Endodermal cell (in vitro differentiated cells): ENCODE results near the gene CHD2. TPM values are rescaled to one million over a fixed set of nuclear protein-coding genes. Genes with fewer than 3 reads are reported as not detected.
A peak's percentile ranks its signal among the peaks of the same experiment; 100 is the strongest.

Source experiments
- DNase-seq: peaks from one replicate; pipeline ENCODE4 v3.0.0-alpha.2; 2017
- H3K27ac ChIP-seq: 2 replicates; pipeline ENCODE4 v1.5.1; 2013; ENCODE audit warnings: mild to moderate bottlenecking, low read depth, low read length, moderate library complexity
- H3K27me3 ChIP-seq: 2 replicates; pipeline ENCODE4 v1.6.1; 2013; ENCODE audit warnings: mild to moderate bottlenecking, low read length, moderate library complexity; ENCODE audit not compliant: insufficient read depth, control insufficient read depth, poor library complexity, severe bottlenecking
- H3K36me3 ChIP-seq: 2 replicates; pipeline ENCODE4 v1.7.0; 2013; ENCODE audit warnings: mild to moderate bottlenecking, low read length, moderate library complexity; ENCODE audit not compliant: control insufficient read depth, insufficient read depth
- H3K4me1 ChIP-seq: one replicate; pipeline ENCODE4 v1.7.0; 2013; ENCODE audit warnings: low read length; ENCODE audit not compliant: control insufficient read depth, insufficient read depth
- H3K4me3 ChIP-seq: 2 replicates; pipeline ENCODE4 v1.5.1; 2013; ENCODE audit warnings: mild to moderate bottlenecking, low read length, moderate library complexity
- H3K9ac ChIP-seq: 2 replicates; pipeline ENCODE4 v1.6.1; 2013; ENCODE audit warnings: mild to moderate bottlenecking, low read length, moderate library complexity; ENCODE audit not compliant: poor library complexity, severe bottlenecking; ENCODE audit errors: extremely low read depth
- H3K9me3 ChIP-seq: 2 replicates; pipeline ENCODE4 v1.6.1; 2013; ENCODE audit warnings: mild to moderate bottlenecking, low read length, moderate library complexity; ENCODE audit not compliant: control insufficient read depth
- H3K27ac Mint-ChIP-seq: 2 replicates; pipeline ENCODE4 v1.8.0; 2020; ENCODE audit warnings: mixed read lengths
- H3K27me3 Mint-ChIP-seq: 2 replicates; pipeline ENCODE4 v1.8.0; 2021; ENCODE audit warnings: mild to moderate bottlenecking, mixed read lengths; ENCODE audit not compliant: insufficient read depth
- H3K36me3 Mint-ChIP-seq: 2 replicates; pipeline ENCODE4 v1.8.0; 2020; ENCODE audit warnings: low read depth, mixed read lengths
- H3K4me1 Mint-ChIP-seq: 2 replicates; pipeline ENCODE4 v1.8.0; 2020; ENCODE audit warnings: mixed read lengths
- H3K4me3 Mint-ChIP-seq: 2 replicates; pipeline ENCODE4 v1.8.0; 2020; ENCODE audit warnings: mild to moderate bottlenecking, moderate library complexity, mixed read lengths
- H3K9me3 Mint-ChIP-seq: 2 replicates; pipeline ENCODE4 v1.8.0; 2020; ENCODE audit warnings: mild to moderate bottlenecking, mixed read lengths
- WGBS, 2 experiments: methylation state at CpG; one replicate each; pipeline versions ENCODE4 v1.1.5 to v1.1.7; 2013; ENCODE audit warnings: missing lambda C conversion rate in 2 of 2, mixed read lengths in 1 of 2; ENCODE audit not compliant: insufficient coverage in 1 of 2, insufficient read length in 1 of 2; 5-methylcytosine and 5-hydroxymethylcytosine counted together
- total RNA-seq, 2 donors: library from RNA; stranded (reverse); fragmentation: NEBNext Ultra II Directional in 1 of 2; extraction: Animal tissue kit (Norgen Biotek cat#: 25700) in 1 of 2; gene quantifications; 2 replicates in 1 of 2; 3 replicates in 1 of 2; pipeline ENCODE4 v1.2.1, GENCODE V29; 2021
- TF ChIP-seq, protein P1 (sequence below): fragments of 200-600 bp; sonication (generic); conservative IDR thresholded peaks from 2 replicates; pipeline ENCODE4 v1.5.0; 2021; ENCODE audit warnings: antibody characterized with exemption, mild to moderate bottlenecking

CHD2 gene
- total RNA-seq, 2 donors from 2014 or later: 116 to 127 TPM

DNA sequence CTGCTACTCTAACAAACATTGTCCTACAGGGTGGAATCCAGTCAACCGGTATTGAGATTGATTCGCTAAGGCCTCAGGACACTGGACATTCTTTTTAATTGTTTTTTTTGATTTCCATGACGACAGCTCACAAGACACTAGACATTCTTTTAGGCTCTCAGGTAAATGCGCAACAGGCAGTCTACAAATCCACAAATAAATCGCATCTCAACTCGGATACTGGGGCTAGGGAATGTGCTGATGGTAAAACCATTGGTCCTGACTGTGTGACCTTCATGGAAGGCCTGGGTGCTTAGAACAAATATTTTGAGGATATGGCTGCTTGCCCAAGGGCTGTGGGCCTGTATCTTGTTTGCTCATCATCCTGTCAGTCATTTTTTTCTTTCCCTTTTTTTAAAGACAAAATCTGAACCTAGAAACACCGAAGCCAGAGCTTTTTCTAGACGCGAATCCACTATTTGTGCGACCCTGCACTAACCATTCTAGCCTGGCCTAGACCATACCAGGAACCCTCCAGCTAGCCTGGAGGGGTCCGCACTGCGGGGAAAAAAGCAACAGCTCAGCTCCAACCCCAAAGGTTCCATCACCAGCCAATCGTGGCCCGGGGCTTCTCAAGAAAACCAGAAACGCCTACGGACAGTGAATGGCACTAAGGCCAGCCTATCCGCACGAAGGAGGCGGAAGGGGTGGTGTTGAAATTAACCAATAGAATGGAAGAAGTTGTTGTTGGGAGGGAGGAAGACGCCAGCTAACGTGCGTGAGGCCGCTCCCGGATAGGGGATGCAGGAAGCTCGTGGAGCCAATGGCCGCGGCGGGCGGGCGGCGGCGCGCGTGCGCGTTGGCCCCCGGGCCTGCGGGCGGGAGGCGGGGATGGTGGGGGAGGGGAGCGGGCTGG lies 18.1 kb upstream of the CHD2 start:
- H3K36me3 Mint-ChIP-seq: peaks cover 33% of the 10 kb centered on the region
- Histone ChIP-seq H3K27ac (peak overlapping the region; percentile 81), H3K4me3 (peak overlapping the region; percentile 64), H3K9me3 (no peaks in the 10 kb centered on the region), H3K27me3 (no peaks in the 10 kb centered on the region), H3K9ac (peak overlapping the region; percentile 48), H3K4me1 (peaks cover 11% of the 10 kb centered on the region), H3K36me3 (peaks cover 32% of the 10 kb centered on the region)
- peaks cover 55% of the 10 kb centered on the region for H3K4me1 Mint-ChIP-seq
- no peaks in the 10 kb centered on the region for H3K27me3 Mint-ChIP-seq
- WGBS, 2 experiments: 12 to 72% methylated on average over 6 to 41 of the region's 41 CpGs
- no peaks in the 10 kb centered on the region for H3K9me3 Mint-ChIP-seq
- TF ChIP-seq, protein P1, sequence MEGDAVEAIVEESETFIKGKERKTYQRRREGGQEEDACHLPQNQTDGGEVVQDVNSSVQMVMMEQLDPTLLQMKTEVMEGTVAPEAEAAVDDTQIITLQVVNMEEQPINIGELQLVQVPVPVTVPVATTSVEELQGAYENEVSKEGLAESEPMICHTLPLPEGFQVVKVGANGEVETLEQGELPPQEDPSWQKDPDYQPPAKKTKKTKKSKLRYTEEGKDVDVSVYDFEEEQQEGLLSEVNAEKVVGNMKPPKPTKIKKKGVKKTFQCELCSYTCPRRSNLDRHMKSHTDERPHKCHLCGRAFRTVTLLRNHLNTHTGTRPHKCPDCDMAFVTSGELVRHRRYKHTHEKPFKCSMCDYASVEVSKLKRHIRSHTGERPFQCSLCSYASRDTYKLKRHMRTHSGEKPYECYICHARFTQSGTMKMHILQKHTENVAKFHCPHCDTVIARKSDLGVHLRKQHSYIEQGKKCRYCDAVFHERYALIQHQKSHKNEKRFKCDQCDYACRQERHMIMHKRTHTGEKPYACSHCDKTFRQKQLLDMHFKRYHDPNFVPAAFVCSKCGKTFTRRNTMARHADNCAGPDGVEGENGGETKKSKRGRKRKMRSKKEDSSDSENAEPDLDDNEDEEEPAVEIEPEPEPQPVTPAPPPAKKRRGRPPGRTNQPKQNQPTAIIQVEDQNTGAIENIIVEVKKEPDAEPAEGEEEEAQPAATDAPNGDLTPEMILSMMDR: no peak
- peak overlapping the region; percentile 91 for H3K27ac Mint-ChIP-seq
- peak overlapping the region; percentile 94 for H3K4me3 Mint-ChIP-seq
- DNase-seq: peak; percentile 100

DNA sequence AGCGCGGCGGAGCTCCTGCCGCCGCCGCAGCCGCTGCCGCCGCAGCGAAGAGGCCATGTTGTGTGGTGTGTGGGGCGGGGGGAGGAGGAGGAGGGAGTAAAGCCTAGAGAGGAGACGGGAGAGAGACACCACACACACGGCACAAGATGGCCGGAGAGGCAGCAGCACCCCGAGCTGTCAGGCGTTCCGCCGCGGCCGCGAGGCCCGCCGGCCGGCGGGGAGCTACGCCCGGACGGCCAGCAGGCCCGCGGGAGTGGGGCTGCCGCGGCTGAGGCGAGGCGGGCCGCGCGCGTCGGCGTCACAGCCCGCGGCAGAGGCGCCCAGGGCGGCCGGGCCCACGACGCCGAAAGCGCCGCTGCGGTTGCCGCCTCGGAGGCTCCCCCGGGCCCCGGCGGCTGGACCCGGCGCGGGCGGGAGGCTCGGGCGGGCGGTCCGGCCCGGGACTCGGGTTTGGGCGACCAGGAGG lies 17.4 kb upstream of the CHD2 start:
- Histone ChIP-seq H3K4me1 (peaks cover 11% of the 10 kb centered on the region), H3K4me3 (peak overlapping the region; percentile 100), H3K36me3 (peaks cover 39% of the 10 kb centered on the region), H3K27ac (peak overlapping the region; percentile 94), H3K27me3 (no peaks in the 10 kb centered on the region), H3K9me3 (peaks cover 4% of the 10 kb centered on the region), H3K9ac (peak overlapping the region; percentile 100)
- no peak for DNase-seq
- Mint-ChIP-seq H3K9me3 (no peaks in the 10 kb centered on the region), H3K4me3 (peak overlapping the region; percentile 94), H3K4me1 (peaks cover 58% of the 10 kb centered on the region), H3K27me3 (no peaks in the 10 kb centered on the region), H3K36me3 (peaks cover 38% of the 10 kb centered on the region), H3K27ac (no peak overlapping the region)
- 0 to 1% methylated on average over 30 to 66 of the region's 67 CpGs for WGBS, 2 experiments
- TF ChIP-seq, protein P1: no peak

DNA sequence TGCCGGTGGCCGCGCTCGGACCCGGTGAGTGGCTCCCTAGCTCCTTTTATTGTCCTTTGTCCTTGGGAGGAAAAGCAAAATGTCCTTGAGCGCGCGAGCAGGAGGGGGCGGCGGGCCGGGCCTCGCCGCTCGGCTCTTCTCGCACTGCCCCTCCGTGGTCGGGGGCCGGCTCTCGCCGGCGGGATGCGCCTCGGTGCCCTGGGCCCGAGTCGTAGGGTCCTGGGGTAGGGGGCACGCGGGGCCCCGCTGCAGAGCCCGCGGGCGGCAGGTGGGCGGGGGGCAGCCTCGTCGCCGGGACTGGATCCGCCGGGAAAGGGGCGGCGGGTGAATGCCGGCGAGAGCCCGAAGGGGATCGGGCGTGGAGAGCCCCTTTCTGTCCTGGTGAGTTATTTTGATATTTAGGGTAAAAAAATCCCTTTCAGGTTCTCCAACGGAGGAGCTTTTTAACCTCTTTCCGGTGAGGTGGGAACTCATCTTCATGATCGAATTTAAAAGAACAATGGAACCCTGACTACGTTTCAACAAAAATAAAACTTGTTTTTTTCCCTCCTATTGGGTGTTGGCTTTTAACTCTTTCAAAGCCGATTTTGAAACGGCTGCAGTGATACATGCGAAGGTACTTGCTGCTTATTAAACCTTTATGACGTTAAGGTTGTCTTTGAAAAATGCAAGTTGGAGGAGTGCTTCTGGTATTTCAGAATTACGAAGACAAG lies 16.8 kb upstream of the CHD2 start:
- DNase-seq: no peak
- peak overlapping the region; percentile 100 for H3K9ac ChIP-seq
- Mint-ChIP-seq H3K36me3 (peaks cover 44% of the 10 kb centered on the region), H3K9me3 (no peaks in the 10 kb centered on the region), H3K4me3 (peak overlapping the region; percentile 94), H3K4me1 (peaks cover 55% of the 10 kb centered on the region), H3K27me3 (no peaks in the 10 kb centered on the region), H3K27ac (peak overlapping the region; percentile 93)
- TF ChIP-seq, protein P1: no peak
- H3K9me3 ChIP-seq: peaks cover 8% of the 10 kb centered on the region
- 0 to 1% methylated on average over 13 to 53 of the region's 53 CpGs for WGBS, 2 experiments
- peaks cover 45% of the 10 kb centered on the region for H3K36me3 ChIP-seq
- H3K27me3 ChIP-seq: no peaks in the 10 kb centered on the region
- peaks cover 11% of the 10 kb centered on the region for H3K4me1 ChIP-seq
- peak overlapping the region; percentile 100 for H3K4me3 ChIP-seq
- H3K27ac ChIP-seq: peak overlapping the region; percentile 94
